Ovary (tissue), 9 donors: ENCODE measurements around the gene CRYGD. TPM values are rescaled to one million over a fixed set of nuclear protein-coding genes. Genes with fewer than 3 reads are reported as not detected.

Source experiments
- DNase-seq, 5 donors: peaks; one replicate each; pipeline ENCODE4 v3.0.0-alpha.2; 2019 to 2020
- H3K27ac ChIP-seq, 2 donors: fragments of 200-600 bp; one replicate each; pipeline versions ENCODE4 v1.5.1 to v1.8.0; 2019 to 2022
- H3K27me3 ChIP-seq: fragments of 200-600 bp; one replicate; pipeline ENCODE4 v1.8.0; 2022
- H3K36me3 ChIP-seq: fragments of 200-600 bp; sonication (generic); one replicate; pipeline ENCODE4 v1.5.1; 2019
- H3K4me1 ChIP-seq: one replicate; pipeline ENCODE4 v1.8.1; 2013; ENCODE audit warnings: mild to moderate bottlenecking, moderate library complexity; ENCODE audit not compliant: insufficient read depth
- H3K4me3 ChIP-seq: fragments of 200-600 bp; sonication (generic); one replicate; pipeline ENCODE4 v1.5.1; 2017
- H3K9me3 ChIP-seq, 2 donors: fragments of 200-600 bp in 1 of 2; sonication (generic) in 1 of 2; one replicate each; pipeline versions ENCODE4 v1.5.1 to v1.8.1; 2013 to 2019; ENCODE audit warnings: mild to moderate bottlenecking in 1 of 2, moderate library complexity in 1 of 2
- CTCF ChIP-seq, 3 donors: fragments of 450-650 bp in 2 of 3; fragments of 200-600 bp in 1 of 3; IDR thresholded peaks; one replicate each; pipeline versions ENCODE4 v1.5.1 to v1.8.0; 2016 to 2022; ENCODE audit warnings: antibody characterized with exemption in 3 of 3, mild to moderate bottlenecking in 1 of 3
- EP300 ChIP-seq: sonication (generic); formaldehyde crosslinking; IDR thresholded peaks from one replicate; pipeline ENCODE4 v1.6.1; 2017; ENCODE audit warnings: antibody characterized with exemption
- POLR2A ChIP-seq: fragments of 450-650 bp; IDR thresholded peaks from one replicate; pipeline ENCODE4 v1.6.1; 2017; ENCODE audit warnings: antibody characterized with exemption, mild to moderate bottlenecking, moderate library complexity
- WGBS, 3 donors: extraction: QIAGEN DNeasy Blood & Tissue Kit in 1 of 3; methylation state at CpG; one replicate each; pipeline versions ENCODE4 v1.1.5 to v1.1.7; 2013 to 2017; 5-methylcytosine and 5-hydroxymethylcytosine counted together
- intact Hi-C, 4 donors: fragments of 100-400 bp; cut with DNase I; formaldehyde crosslinking; loops; one replicate each; pipeline versions ENCODE4 v1.11.0 to v1.15.1; 2022 to 2023
- polyA plus RNA-seq, 2 donors: library from polyadenylated mRNA; stranded (reverse); fragments of 200-250 nt in 1 of 2; fragments of 350-450 nt in 1 of 2; fragmentation: Illumina TruSeq in 1 of 2; extraction: RNeasy Lipid Tissue Mini Kit (QIAGEN cat#74804) in 1 of 2; gene quantifications; one replicate each; pipeline ENCODE4 v1.2.3, GENCODE V29; 2013 to 2014
- total RNA-seq, 7 donors: library from RNA; depleted of rRNA in 2 of 7; stranded (reverse); fragments of >200 nt in 2 of 7; fragmentation: NEBNext Ultra II Directional in 3 of 7; extraction: Animal tissue kit (Norgen Biotek cat#: 25700) in 3 of 7; gene quantifications; one replicate each; pipeline versions ENCODE4 v1.1.0 to v1.2.4, GENCODE V29; 2016 to 2023
- donor health status: DM: no; HTN: no; CAD: no; lungs with moderate emphysema.
- donor health status: DM: no; HTN: no; CAD: no.
- donor health status: Bipolar disorder and iron deficiency.
- donor health status: DM: yes; HTN: yes; CAD: no.
- donor health status: DM: no; HTN: no; CAD: no.
- donor health status: DM: yes; HTN: yes; CAD: no.

Gene CRYGD
- total and polyA plus RNA-seq, 9 donors, result 1.5 to 7.3 (median 3.8) TPM; not detected in 1

GRCh38 chr2:208072250-208072892 lies 52.0 kb downstream of the CRYGD start:
- no peaks in the 10 kb centered on the region for H3K4me1 ChIP-seq
- WGBS, 3 donors, result 22 to 25% (median 23%) methylated on average over 9 of the region's 9 CpGs
- no peak overlapping the region for H3K27ac ChIP-seq
- intact Hi-C loops, result loop anchor here in 3 of 4 donors (2.0 to 10.0 kb wide), 3 partner anchors 325 to 328 kb away; no protein-coding TSS in a partner anchor
- TF ChIP-seq POLR2A (no peak), CTCF (IDR thresholded peaks at IDR 0.05) (peak; percentile 51 to 70 (median 66)), EP300 (no peak)
- no peaks in the 10 kb centered on the region for H3K9me3 ChIP-seq
- no peak overlapping the region for H3K4me3 ChIP-seq
- no peaks in the 10 kb centered on the region for H3K27me3 ChIP-seq
- peak; percentile 46 to 74 (median 61) for DNase-seq
- no peaks in the 10 kb centered on the region for H3K36me3 ChIP-seq

Other genes with a start within 250 kb of the CRYGD start
- gene PLEKHM3, start 99.0 kb downstream of the CRYGD start, total RNA-seq, result 10 to 100 TPM; 11.6 to 26.1 (median 14.3) TPM
- 10 to 100 TPM in 1 of 2 donors, 1 to 10 TPM in 1; 6.5 to 14.6 TPM for gene PLEKHM3, start 99.0 kb downstream of the CRYGD start, polyA plus RNA-seq
- gene CRYGC, start 5.3 kb upstream of the CRYGD start, total RNA-seq, result not detected
- gene CRYGC, start 5.3 kb upstream of the CRYGD start, polyA plus RNA-seq, result not detected
- not detected for gene CRYGB, start 21.6 kb upstream of the CRYGD start, total RNA-seq
- gene CRYGB, start 21.6 kb upstream of the CRYGD start, polyA plus RNA-seq, result not detected
- not detected for gene CRYGA, start 39.1 kb upstream of the CRYGD start, total RNA-seq
- gene CRYGA, start 39.1 kb upstream of the CRYGD start, polyA plus RNA-seq, result not detected
- not detected for gene C2orf80, start 65.5 kb upstream of the CRYGD start, total RNA-seq
- gene C2orf80, start 65.5 kb upstream of the CRYGD start, polyA plus RNA-seq, result not detected
- gene IDH1, start 130.5 kb upstream of the CRYGD start, total RNA-seq, result 100 to 1,000 TPM in 1 of 7 donors, 10 to 100 TPM in 6; 39.9 to 148 (median 73.8) TPM
- 100 to 1,000 TPM in 1 of 2 donors, 10 to 100 TPM in 1; 50.7 to 236 TPM for gene IDH1, start 130.5 kb upstream of the CRYGD start, polyA plus RNA-seq
- 10 to 100 TPM; 19.1 to 29.8 (median 23.4) TPM for gene PIKFYVE, start 141.7 kb upstream of the CRYGD start, total RNA-seq
- gene PIKFYVE, start 141.7 kb upstream of the CRYGD start, polyA plus RNA-seq, result 10 to 100 TPM in 1 of 2 donors, 1 to 10 TPM in 1; 6.9 to 11.5 TPM